Breast epithelium (tissue), 3 donors: ENCODE data around the gene CLEC18C.

Source experiments
- CTCF ChIP-seq, 3 donors: fragments of 450-650 bp; IDR thresholded peaks; one replicate each; pipeline ENCODE4 v1.5.1; 2016 to 2017; ENCODE audit warnings: antibody characterized with exemption in 3 of 3, mild to moderate bottlenecking in 3 of 3, moderate library complexity in 3 of 3
- POLR2AphosphoS5 ChIP-seq, 3 donors: sonication (generic); formaldehyde crosslinking; IDR thresholded peaks; one replicate each; pipeline ENCODE4 v1.6.1; 2017; ENCODE audit warnings: antibody characterized with exemption in 3 of 3

GRCh38 chr16:70151941-70152509, 21.6 kb upstream of the CLEC18C start:
- TF ChIP-seq POLR2AphosphoS5 (IDR thresholded peaks at IDR 0.05) = no peak
- TF ChIP-seq CTCF (IDR thresholded peaks at IDR 0.05) = no peak
